Central memory CD8-positive, alpha-beta T cell (primary cell): ENCODE results near the gene PIEZO2.

Experiments
- ATAC-seq: fragments of 150-1000 bp; cut with Tn5 transposase; replicated peaks from 2 replicates; pipeline ENCODE4 v1.10.0; 2022; ENCODE audit warnings: mild to moderate bottlenecking, moderate FRiP score, moderate number of reproducible peaks; ENCODE audit not compliant: poor library complexity, severe bottlenecking; ENCODE audit errors: extremely low read depth
- DNase-seq, 2 donors: peaks; one replicate each; pipeline ENCODE4 v3.0.0; 2021; ENCODE audit warnings: low spot score in 2 of 2
- H3K27ac Mint-ChIP-seq: one replicate; pipeline ENCODE4 v1.8.0; 2022; ENCODE audit warnings: low read depth, mild to moderate bottlenecking, moderate library complexity, mixed read lengths
- H3K27me3 Mint-ChIP-seq: one replicate; pipeline ENCODE4 v1.8.0; 2022; ENCODE audit warnings: mixed read lengths
- H3K36me3 Mint-ChIP-seq: one replicate; pipeline ENCODE4 v1.8.0; 2022; ENCODE audit warnings: mild to moderate bottlenecking, moderate library complexity, mixed read lengths; ENCODE audit not compliant: insufficient read depth
- H3K4me1 Mint-ChIP-seq: one replicate; pipeline ENCODE4 v1.8.0; 2022; ENCODE audit warnings: mixed read lengths
- H3K4me3 Mint-ChIP-seq: one replicate; pipeline ENCODE4 v1.8.0; 2022; ENCODE audit warnings: mild to moderate bottlenecking, moderate library complexity, mixed read lengths
- H3K9me3 Mint-ChIP-seq: one replicate; pipeline ENCODE4 v1.8.0; 2022; ENCODE audit warnings: mixed read lengths

PIEZO2 gene

DNA sequence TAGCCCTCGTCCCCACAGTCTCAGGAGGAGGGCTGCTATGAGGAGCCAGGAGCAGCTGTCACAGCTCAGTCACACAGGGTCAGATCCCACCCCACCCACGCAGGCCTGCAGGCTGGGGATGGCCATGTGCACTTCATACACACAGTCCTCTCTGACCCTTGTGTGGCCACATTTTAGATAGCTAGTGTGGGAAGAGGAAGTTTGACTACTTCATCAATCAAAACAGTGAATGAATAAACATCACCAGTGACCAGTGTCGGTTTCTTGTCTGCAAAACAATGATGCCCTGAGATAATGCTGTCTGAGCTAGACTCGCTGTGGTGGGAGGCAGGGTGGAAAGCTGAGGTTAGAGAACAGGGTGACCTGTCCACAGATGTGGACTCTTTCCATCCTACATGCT is 107.1 kb downstream of the PIEZO2 start:
- H3K4me3 Mint-ChIP-seq = no peak overlapping the region
- no peak for DNase-seq
- no peaks in the 10 kb centered on the region for H3K36me3 Mint-ChIP-seq
- ATAC-seq = no peak
- H3K27me3 Mint-ChIP-seq = peaks cover 6% of the 10 kb centered on the region
- H3K9me3 Mint-ChIP-seq = peaks cover 5% of the 10 kb centered on the region
- no peaks in the 10 kb centered on the region for H3K4me1 Mint-ChIP-seq
- no peak overlapping the region for H3K27ac Mint-ChIP-seq

GRCh38 chr18:11040823-11041656 is 108.3 kb downstream of the PIEZO2 start:
- Mint-ChIP-seq H3K4me3 (no peak overlapping the region), H3K27me3 (peaks cover 6% of the 10 kb centered on the region), H3K4me1 (no peaks in the 10 kb centered on the region), H3K36me3 (no peaks in the 10 kb centered on the region), H3K27ac (no peak overlapping the region), H3K9me3 (no peaks in the 10 kb centered on the region)
- no peak for ATAC-seq
- no peak for DNase-seq

DNA sequence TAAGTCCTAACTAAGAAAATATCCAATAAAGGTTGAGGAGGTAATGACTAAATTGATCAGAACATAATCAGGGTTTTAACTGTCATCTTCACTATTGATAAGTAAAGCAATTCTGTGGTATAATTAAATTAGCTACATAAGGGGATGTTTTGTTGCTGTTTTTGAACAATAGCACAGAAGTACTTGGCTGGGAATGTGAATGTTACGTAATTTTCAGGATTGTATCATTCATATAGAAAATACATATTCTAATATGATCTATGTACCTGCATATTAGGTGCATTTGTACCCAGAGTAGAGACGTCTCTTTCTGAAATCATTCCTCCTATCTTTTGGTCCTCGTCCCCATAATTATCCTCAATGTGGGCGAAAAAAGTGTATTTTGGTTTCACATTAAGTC is 109.0 kb downstream of the PIEZO2 start:
- Mint-ChIP-seq H3K36me3 (no peaks in the 10 kb centered on the region), H3K27me3 (peaks cover 6% of the 10 kb centered on the region), H3K4me3 (no peak overlapping the region), H3K27ac (no peak overlapping the region), H3K4me1 (no peaks in the 10 kb centered on the region), H3K9me3 (no peaks in the 10 kb centered on the region)
- DNase-seq (no peak), ATAC-seq (no peak)

DNA sequence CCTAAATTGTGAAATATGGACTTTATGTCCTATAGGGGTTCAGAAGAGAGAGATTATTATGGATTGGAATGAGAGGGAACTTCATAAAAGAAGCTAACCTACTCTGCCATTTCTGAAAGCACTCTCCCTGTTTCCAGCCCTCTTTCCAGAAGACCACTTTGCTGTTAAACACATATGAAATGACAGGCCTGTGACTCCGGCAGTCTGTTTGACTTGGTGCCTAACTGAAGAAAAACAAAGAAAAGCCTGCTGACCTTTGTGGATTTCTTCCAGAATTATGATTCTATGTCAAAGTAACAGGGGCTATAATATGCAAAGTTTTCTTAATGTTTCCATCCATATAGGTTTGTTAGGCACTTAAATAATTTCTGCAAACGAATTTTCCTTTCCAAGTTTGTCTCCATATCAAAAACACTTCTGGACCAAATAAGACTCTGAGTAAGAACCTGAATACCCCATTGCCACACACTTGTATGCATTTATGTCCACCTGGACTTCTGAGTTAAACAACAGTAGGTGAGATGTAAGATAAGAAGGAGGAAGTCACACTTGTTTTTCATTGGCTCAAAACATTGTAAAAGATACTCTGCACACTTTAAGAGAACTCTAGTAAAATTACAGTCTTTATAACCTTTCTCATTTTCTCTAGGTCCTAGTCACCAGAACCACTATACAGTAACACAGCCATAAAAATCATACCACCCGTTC is 111.7 kb downstream of the PIEZO2 start:
- Mint-ChIP-seq H3K9me3 (no peaks in the 10 kb centered on the region), H3K4me1 (no peaks in the 10 kb centered on the region), H3K4me3 (no peak overlapping the region), H3K27me3 (peaks cover 6% of the 10 kb centered on the region), H3K36me3 (no peaks in the 10 kb centered on the region), H3K27ac (no peak overlapping the region)
- ATAC-seq (no peak), DNase-seq (no peak)

DNA sequence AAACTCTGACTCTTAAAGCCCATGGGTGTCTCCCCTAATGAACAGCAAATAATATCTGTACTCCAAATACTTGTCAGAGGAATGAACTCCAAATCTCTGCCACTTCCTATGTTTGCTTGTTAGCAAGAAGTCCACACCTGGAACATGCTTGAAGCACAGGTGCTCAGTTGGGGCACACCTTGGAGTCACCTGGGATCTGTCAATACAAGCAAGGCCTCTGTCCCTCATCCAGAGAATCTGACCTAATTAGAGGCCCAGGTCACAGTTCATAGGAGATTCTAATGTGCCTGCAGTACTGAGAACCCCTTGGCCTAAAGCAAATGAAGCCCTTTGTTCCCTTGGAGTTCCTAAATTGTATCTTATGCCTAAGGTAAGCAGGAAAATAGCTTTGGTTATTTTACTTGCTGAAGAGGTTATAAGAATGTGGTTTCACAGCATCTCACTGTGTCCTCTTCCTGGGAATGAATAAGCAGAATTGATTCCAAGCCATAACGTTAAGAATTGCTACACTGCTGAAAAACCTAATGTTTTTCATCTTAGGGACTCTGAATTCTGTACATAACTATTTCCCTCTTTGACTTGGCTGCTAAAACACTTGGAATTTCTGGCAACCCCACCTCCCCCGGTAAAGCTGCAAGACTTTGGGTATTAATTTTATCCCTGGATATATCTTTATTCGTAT is 113.4 kb downstream of the PIEZO2 start:
- H3K9me3 Mint-ChIP-seq = no peaks in the 10 kb centered on the region
- no peak for ATAC-seq
- no peaks in the 10 kb centered on the region for H3K4me1 Mint-ChIP-seq

DNA sequence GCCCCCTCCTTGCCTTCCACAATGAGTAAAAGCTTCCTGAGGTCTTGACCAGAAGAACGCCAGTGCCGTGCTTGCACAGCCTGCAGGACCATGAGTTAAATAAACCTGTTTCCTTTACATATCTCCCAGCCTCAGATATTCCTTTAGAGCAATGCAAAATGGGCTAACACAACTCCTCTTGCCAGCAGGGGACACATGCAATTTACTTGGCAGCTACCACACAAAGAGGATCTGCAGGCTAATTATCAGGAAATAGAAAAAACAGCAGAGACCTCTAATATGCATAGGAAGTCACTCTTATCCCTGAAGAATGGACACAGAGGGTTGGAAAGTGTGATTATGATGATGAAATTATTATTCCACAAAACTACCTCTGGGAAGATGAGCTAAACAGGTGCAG is 114.0 kb downstream of the PIEZO2 start:
- no peaks in the 10 kb centered on the region for H3K4me1 Mint-ChIP-seq
- no peaks in the 10 kb centered on the region for H3K9me3 Mint-ChIP-seq
- no peak overlapping the region for H3K27ac Mint-ChIP-seq
- no peaks in the 10 kb centered on the region for H3K27me3 Mint-ChIP-seq
- DNase-seq (no peak), ATAC-seq (no peak)
- H3K4me3 Mint-ChIP-seq = no peak overlapping the region
- no peaks in the 10 kb centered on the region for H3K36me3 Mint-ChIP-seq

More for the DNA sequence above, 113.4 kb downstream of the PIEZO2 start:
- H3K36me3 Mint-ChIP-seq = no peaks in the 10 kb centered on the region
- H3K4me3 Mint-ChIP-seq = no peak overlapping the region
- no peak overlapping the region for H3K27ac Mint-ChIP-seq
- H3K27me3 Mint-ChIP-seq = no peaks in the 10 kb centered on the region
- DNase-seq = no peak

- ATAC-seq (no peak), DNase-seq (no peak)
- H3K36me3 Mint-ChIP-seq = no peaks in the 10 kb centered on the region
- no peak overlapping the region for H3K4me3 Mint-ChIP-seq
- H3K27ac Mint-ChIP-seq = no peak overlapping the region
- H3K9me3 Mint-ChIP-seq = no peaks in the 10 kb centered on the region
- no peaks in the 10 kb centered on the region for H3K4me1 Mint-ChIP-seq
- no peaks in the 10 kb centered on the region for H3K27me3 Mint-ChIP-seq
Measured at GRCh38 chr18:11034884-11035283, 114.5 kb downstream of the PIEZO2 start.

DNA sequence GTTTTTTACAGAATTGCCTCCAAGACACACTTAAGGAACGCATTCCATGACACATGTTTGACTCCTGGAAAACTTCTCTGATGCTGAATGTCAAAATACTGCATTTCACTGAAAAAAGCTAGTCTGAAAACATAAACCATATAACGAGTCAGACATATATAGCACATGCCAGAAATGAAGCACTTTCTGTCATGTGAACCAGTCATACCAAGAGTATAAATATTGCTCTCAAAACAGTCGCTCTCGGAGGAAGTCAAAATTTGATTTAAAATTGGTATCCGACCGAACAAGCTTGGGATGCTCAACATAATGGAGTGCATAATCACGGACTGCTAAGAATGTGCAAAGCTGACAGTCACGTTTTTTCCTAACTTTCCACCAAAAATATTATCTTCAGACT is 115.9 kb downstream of the PIEZO2 start:
- Mint-ChIP-seq H3K4me3 (no peak overlapping the region), H3K27me3 (no peaks in the 10 kb centered on the region), H3K4me1 (no peaks in the 10 kb centered on the region), H3K9me3 (no peaks in the 10 kb centered on the region), H3K27ac (no peak overlapping the region), H3K36me3 (no peaks in the 10 kb centered on the region)
- no peak for ATAC-seq
- DNase-seq = no peak

- no peak for DNase-seq
- H3K9me3 Mint-ChIP-seq = peaks cover under 1% of the 10 kb centered on the region
- H3K27me3 Mint-ChIP-seq = no peaks in the 10 kb centered on the region
- H3K36me3 Mint-ChIP-seq = no peaks in the 10 kb centered on the region
- no peak overlapping the region for H3K4me3 Mint-ChIP-seq
- H3K4me1 Mint-ChIP-seq = no peaks in the 10 kb centered on the region
- H3K27ac Mint-ChIP-seq = no peak overlapping the region
- no peak for ATAC-seq
Measured at GRCh38 chr18:11031966-11032365, 117.4 kb downstream of the PIEZO2 start.

GRCh38 chr18:11029021-11029420 is 120.3 kb downstream of the PIEZO2 start:
- ATAC-seq (no peak), DNase-seq (no peak)
- H3K36me3 Mint-ChIP-seq = peaks cover 2% of the 10 kb centered on the region
- H3K27me3 Mint-ChIP-seq = no peaks in the 10 kb centered on the region
- peaks cover 8% of the 10 kb centered on the region for H3K9me3 Mint-ChIP-seq
- no peak overlapping the region for H3K27ac Mint-ChIP-seq
- no peak overlapping the region for H3K4me3 Mint-ChIP-seq
- no peaks in the 10 kb centered on the region for H3K4me1 Mint-ChIP-seq

GRCh38 chr18:11027862-11028261 is 121.5 kb downstream of the PIEZO2 start:
- DNase-seq = no peak
- peaks cover 2% of the 10 kb centered on the region for H3K36me3 Mint-ChIP-seq

GRCh38 chr18:11025671-11026070 is 123.7 kb downstream of the PIEZO2 start:
- Mint-ChIP-seq H3K4me1 (no peaks in the 10 kb centered on the region), H3K4me3 (no peak overlapping the region), H3K27ac (no peak overlapping the region), H3K36me3 (peaks cover 4% of the 10 kb centered on the region), H3K9me3 (peaks cover 8% of the 10 kb centered on the region), H3K27me3 (no peaks in the 10 kb centered on the region)
- DNase-seq = no peak
- no peak for ATAC-seq

More at GRCh38 chr18:11027862-11028261, 121.5 kb downstream of the PIEZO2 start:
- H3K27ac Mint-ChIP-seq = no peak overlapping the region
- no peaks in the 10 kb centered on the region for H3K4me1 Mint-ChIP-seq
- no peaks in the 10 kb centered on the region for H3K27me3 Mint-ChIP-seq
- H3K9me3 Mint-ChIP-seq = peaks cover 8% of the 10 kb centered on the region
- no peak for ATAC-seq
- H3K4me3 Mint-ChIP-seq = no peak overlapping the region
